Astrocyte of the cerebellum (primary cell): ENCODE results near the gene KCNK3.

Source experiments
- DNase-seq: peaks from one replicate; pipeline ENCODE4 v3.0.0-alpha.2; 2011; ENCODE audit warnings: low read depth
- H3K4me3 ChIP-seq: 2 replicates; pipeline ENCODE4 v1.5.1; 2011; ENCODE audit warnings: mild to moderate bottlenecking, low read depth, low read length, moderate library complexity
- CTCF ChIP-seq: IDR thresholded peaks from 2 replicates; pipeline ENCODE4 v1.5.1; 2012; ENCODE audit warnings: low read length, low read depth, moderate library complexity, mild to moderate bottlenecking; ENCODE audit errors: missing control alignments
- in situ Hi-C: cut with HindIII; loops from 2 replicates; pipeline ENCODE4 v1.10.0; 2017; ENCODE audit warnings: low sequenced_read_pairs

Gene KCNK3

GRCh38 chr2:26709323-26710110, 17.0 kb downstream of the KCNK3 start:
- in situ Hi-C loops = no loop called here
- DNase-seq = no peak
- no peak overlapping the region for H3K4me3 ChIP-seq
- TF ChIP-seq CTCF = no peak

GRCh38 chr2:26710145-26710544, 17.6 kb downstream of the KCNK3 start:
- DNase-seq = no peak
- no peak for TF ChIP-seq CTCF
- in situ Hi-C loops = no loop called here
- no peak overlapping the region for H3K4me3 ChIP-seq

- TF ChIP-seq CTCF = no peak
- no peak overlapping the region for H3K4me3 ChIP-seq
- DNase-seq = no peak
- in situ Hi-C loops = no loop called here
Observed at GRCh38 chr2:26710743-26711456, 18.4 kb downstream of the KCNK3 start.

GRCh38 chr2:26711457-26712161, 19.1 kb downstream of the KCNK3 start:
- DNase-seq = no peak
- in situ Hi-C loops = no loop called here
- TF ChIP-seq CTCF = no peak
- no peak overlapping the region for H3K4me3 ChIP-seq

- no peak for DNase-seq
- in situ Hi-C loops = no loop called here
- H3K4me3 ChIP-seq = no peak overlapping the region
- no peak for TF ChIP-seq CTCF
Observed at GRCh38 chr2:26712486-26713465, 20.3 kb downstream of the KCNK3 start.
